Loucy (cell line): ENCODE measurements around the gene SCARB1.

ENCODE experiments used
- H2AFZ ChIP-seq: fragments of 200-600 bp; sonication (generic); 2 replicates; pipeline ENCODE4 v1.6.0; 2016; ENCODE audit warnings: antibody characterized with exemption, mild to moderate bottlenecking, low read length, moderate library complexity
- H3F3A ChIP-seq: fragments of 200-600 bp; 2 replicates; pipeline ENCODE4 v1.6.0; 2016; ENCODE audit warnings: antibody characterized with exemption, low read depth, mild to moderate bottlenecking
- H3K27me3 ChIP-seq: fragments of 200-600 bp; sonication (generic); 2 replicates; pipeline ENCODE4 v1.6.1; 2014; ENCODE audit warnings: low read length, mild to moderate bottlenecking; ENCODE audit not compliant: insufficient read depth, poor library complexity, severe bottlenecking
- H3K36me3 ChIP-seq: fragments of 200-600 bp; sonication (generic); 2 replicates; pipeline ENCODE4 v1.6.1; 2016; ENCODE audit warnings: low read length; ENCODE audit not compliant: insufficient read depth
- H3K4me1 ChIP-seq: fragments of 200-600 bp; sonication (generic); 2 replicates; pipeline ENCODE4 v1.5.1; 2014; ENCODE audit warnings: low read length, mild to moderate bottlenecking; ENCODE audit not compliant: insufficient read depth, poor library complexity, severe bottlenecking
- H3K4me2 ChIP-seq: fragments of 200-600 bp; sonication (generic); 2 replicates; pipeline ENCODE4 v1.6.0; 2014; ENCODE audit warnings: antibody characterized with exemption, low read length, low read depth, mild to moderate bottlenecking; ENCODE audit not compliant: poor library complexity, severe bottlenecking
- H3K4me3 ChIP-seq: fragments of 200-600 bp; sonication (generic); 2 replicates; pipeline ENCODE4 v1.5.1; 2014; ENCODE audit warnings: low read length, mild to moderate bottlenecking, mixed read lengths; ENCODE audit not compliant: poor library complexity, severe bottlenecking
- H3K79me2 ChIP-seq: fragments of 200-600 bp; sonication (generic); 2 replicates; pipeline ENCODE4 v1.6.1; 2014; ENCODE audit warnings: low read length; ENCODE audit not compliant: insufficient read depth
- H3K9ac ChIP-seq: fragments of 200-600 bp; sonication (generic); 2 replicates; pipeline ENCODE4 v1.6.0; 2014; ENCODE audit warnings: mild to moderate bottlenecking, low read depth, low read length, moderate library complexity; ENCODE audit not compliant: poor library complexity, severe bottlenecking
- H3K9me2 ChIP-seq: fragments of 200-600 bp; sonication (generic); replicated peaks from 2 replicates; pipeline ENCODE4 v1.6.1; 2016; ENCODE audit warnings: low read depth, low read length, mixed read lengths
- H3K9me3 ChIP-seq: fragments of 200-600 bp; sonication (generic); 2 replicates; pipeline ENCODE4 v1.6.1; 2014; ENCODE audit warnings: mild to moderate bottlenecking, antibody characterized with exemption, low read length, low read depth; ENCODE audit not compliant: insufficient read depth
- H4K20me1 ChIP-seq: fragments of 200-600 bp; sonication (generic); 2 replicates; pipeline ENCODE4 v1.6.0; 2014; ENCODE audit warnings: antibody characterized with exemption, low read length, mild to moderate bottlenecking; ENCODE audit not compliant: insufficient read depth, poor library complexity, severe bottlenecking
- EZH2phosphoT487 ChIP-seq: fragments of 200-600 bp; IDR thresholded peaks from 2 replicates; pipeline ENCODE4 v1.6.1; 2018; ENCODE audit warnings: antibody characterized with exemption, mild to moderate bottlenecking, moderate library complexity, borderline replicate concordance
- TF ChIP-seq, protein P1 (sequence below): fragments of 200-600 bp; sonication (generic); conservative IDR thresholded peaks from 2 replicates; pipeline ENCODE4 v1.5.1; 2014; ENCODE audit warnings: mild to moderate bottlenecking, antibody characterized with exemption, low read length

SCARB1 gene

GRCh38 chr12:124730455-124730932 is 133.2 kb downstream of the SCARB1 start:
- Histone ChIP-seq H3K4me2 (no peak overlapping the region), H3F3A (no peaks in the 10 kb centered on the region), H3K9ac (no peak overlapping the region), H3K36me3 (no peaks in the 10 kb centered on the region), H3K4me1 (no peaks in the 10 kb centered on the region), H3K9me2 (no peaks in the 10 kb centered on the region), H2AFZ (no peak overlapping the region), H3K79me2 (no peaks in the 10 kb centered on the region), H3K9me3 (no peaks in the 10 kb centered on the region), H3K4me3 (no peak overlapping the region), H4K20me1 (no peaks in the 10 kb centered on the region), H3K27me3 (no peaks in the 10 kb centered on the region)
- TF ChIP-seq, protein P1, sequence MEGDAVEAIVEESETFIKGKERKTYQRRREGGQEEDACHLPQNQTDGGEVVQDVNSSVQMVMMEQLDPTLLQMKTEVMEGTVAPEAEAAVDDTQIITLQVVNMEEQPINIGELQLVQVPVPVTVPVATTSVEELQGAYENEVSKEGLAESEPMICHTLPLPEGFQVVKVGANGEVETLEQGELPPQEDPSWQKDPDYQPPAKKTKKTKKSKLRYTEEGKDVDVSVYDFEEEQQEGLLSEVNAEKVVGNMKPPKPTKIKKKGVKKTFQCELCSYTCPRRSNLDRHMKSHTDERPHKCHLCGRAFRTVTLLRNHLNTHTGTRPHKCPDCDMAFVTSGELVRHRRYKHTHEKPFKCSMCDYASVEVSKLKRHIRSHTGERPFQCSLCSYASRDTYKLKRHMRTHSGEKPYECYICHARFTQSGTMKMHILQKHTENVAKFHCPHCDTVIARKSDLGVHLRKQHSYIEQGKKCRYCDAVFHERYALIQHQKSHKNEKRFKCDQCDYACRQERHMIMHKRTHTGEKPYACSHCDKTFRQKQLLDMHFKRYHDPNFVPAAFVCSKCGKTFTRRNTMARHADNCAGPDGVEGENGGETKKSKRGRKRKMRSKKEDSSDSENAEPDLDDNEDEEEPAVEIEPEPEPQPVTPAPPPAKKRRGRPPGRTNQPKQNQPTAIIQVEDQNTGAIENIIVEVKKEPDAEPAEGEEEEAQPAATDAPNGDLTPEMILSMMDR, result no peak
- no peak for TF ChIP-seq EZH2phosphoT487

- Histone ChIP-seq H3F3A (no peaks in the 10 kb centered on the region), H3K9me2 (no peaks in the 10 kb centered on the region), H2AFZ (no peak overlapping the region), H3K79me2 (no peaks in the 10 kb centered on the region), H4K20me1 (no peaks in the 10 kb centered on the region), H3K4me2 (no peak overlapping the region), H3K36me3 (no peaks in the 10 kb centered on the region), H3K27me3 (no peaks in the 10 kb centered on the region), H3K4me3 (no peak overlapping the region), H3K9ac (no peak overlapping the region), H3K4me1 (no peaks in the 10 kb centered on the region), H3K9me3 (no peaks in the 10 kb centered on the region)
- no peak for TF ChIP-seq EZH2phosphoT487
- TF ChIP-seq, protein P1, result 0 out of 2 replicates have a peak, but pooled peaks have one; percentile 8
Measured at GRCh38 chr12:124727922-124728321, 135.7 kb downstream of the SCARB1 start.

GRCh38 chr12:124727264-124727800 is 136.3 kb downstream of the SCARB1 start:
- TF ChIP-seq EZH2phosphoT487, result no peak
- TF ChIP-seq, protein P1, result no peak
- H3K4me3 ChIP-seq, result no peak overlapping the region
- H3K36me3 ChIP-seq, result no peaks in the 10 kb centered on the region
- H3K4me1 ChIP-seq, result no peaks in the 10 kb centered on the region
- no peak overlapping the region for H3K9ac ChIP-seq
- H3K27me3 ChIP-seq, result no peaks in the 10 kb centered on the region
- no peaks in the 10 kb centered on the region for H3K9me2 ChIP-seq
- no peaks in the 10 kb centered on the region for H4K20me1 ChIP-seq
- no peak overlapping the region for H3K4me2 ChIP-seq
- H3K9me3 ChIP-seq, result no peaks in the 10 kb centered on the region
- H3K79me2 ChIP-seq, result no peaks in the 10 kb centered on the region
- no peak overlapping the region for H2AFZ ChIP-seq
- no peaks in the 10 kb centered on the region for H3F3A ChIP-seq
